ENCODE results near the gene RPL38.

Gene RPL38

DNA sequence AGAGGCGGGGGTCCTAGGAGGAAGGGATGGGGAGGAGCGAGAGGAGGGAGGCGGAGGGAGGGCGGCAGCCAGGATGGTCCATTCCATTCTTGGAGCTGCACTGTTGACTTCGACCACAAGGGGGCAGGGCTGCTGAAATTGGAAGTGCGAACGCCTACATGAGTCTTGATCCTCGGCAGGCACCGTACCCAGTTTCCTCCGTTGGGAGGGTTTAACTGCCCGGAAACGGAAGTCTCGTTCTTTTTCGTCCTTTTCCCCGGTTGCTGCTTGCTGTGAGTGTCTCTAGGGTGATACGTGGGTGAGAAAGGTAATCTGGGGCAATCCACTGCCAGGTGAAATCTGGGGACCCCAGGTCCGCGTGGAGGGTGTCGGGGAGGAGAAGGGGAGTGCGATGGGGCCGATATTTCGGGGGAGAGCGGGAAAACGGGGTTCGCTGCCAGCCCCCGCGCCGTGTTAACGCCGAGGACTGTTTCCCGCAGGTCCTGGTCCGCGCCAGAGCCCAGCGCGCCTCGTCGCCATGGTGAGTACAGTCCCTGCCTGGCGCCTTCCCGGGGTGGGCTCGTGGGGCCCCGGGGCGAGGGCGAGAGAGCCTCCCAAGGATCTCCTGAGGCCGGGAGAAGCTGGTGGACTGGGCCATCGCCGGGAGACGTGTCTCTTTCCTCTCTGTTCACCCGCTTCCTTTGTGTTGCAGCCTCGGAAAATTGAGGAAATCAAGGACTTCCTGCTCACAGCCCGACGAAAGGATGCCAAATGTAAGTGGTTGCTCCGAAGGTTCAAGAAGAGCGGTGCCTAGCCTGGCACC lies at the start of gene RPL38:
Gene RPL38 (plus strand): TSS at position 240 of the 802 bp plus-strand sequence. CDS start 278 bp downstream, at position 518.
- peak; percentile 96 for DNase-seq

GRCh38 chr17:74153821-74154430 lies 49.6 kb upstream of the RPL38 start:
- no peak for DNase-seq

DNA sequence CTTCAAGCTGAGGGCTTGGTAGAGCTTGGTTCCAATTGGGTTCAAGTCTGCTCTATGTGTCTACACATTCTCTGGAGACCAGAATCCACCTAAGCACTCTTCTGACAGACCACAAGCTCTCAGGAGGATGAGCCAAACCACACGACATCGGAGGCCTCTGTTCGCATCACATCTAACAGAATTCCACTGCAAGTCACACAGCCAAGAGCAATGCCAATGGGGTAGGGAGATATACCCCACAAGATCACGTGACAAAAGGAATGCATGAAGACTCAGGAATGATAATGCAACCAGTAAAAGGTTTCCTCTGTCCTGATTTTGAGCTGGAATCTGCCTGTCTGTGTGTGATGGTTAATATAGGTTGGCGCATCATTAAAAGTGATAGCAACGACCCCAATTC lies 46.6 kb upstream of the RPL38 start:
- no peak for DNase-seq

- no peak for DNase-seq
Observed at GRCh38 chr17:74157366-74157765, 46.1 kb upstream of the RPL38 start.

GRCh38 chr17:74158761-74159160 lies 44.7 kb upstream of the RPL38 start:
- no peak for DNase-seq

GRCh38 chr17:74159226-74159840 lies 44.1 kb upstream of the RPL38 start:
- no peak for DNase-seq

- DNase-seq, result no peak
Observed at GRCh38 chr17:74160656-74161502, 42.6 kb upstream of the RPL38 start.

DNA sequence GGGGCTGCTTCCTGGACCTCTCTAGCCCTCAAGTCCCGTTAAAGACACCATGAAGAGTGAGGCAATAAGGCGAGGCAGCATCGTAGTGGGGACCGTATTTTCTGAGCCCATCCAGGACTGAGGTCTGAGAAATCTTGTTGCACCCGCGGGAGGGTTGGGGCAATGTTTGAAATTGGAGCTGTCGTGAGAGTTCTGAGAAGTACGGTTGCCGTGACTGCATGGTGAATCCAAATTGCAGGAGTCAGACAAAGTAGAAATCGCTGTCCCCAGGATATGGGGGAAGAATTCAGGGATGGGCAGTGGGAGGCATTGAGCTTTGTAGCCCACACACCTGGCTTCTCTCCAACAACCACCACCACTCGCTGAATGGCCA lies 42.0 kb upstream of the RPL38 start:
- DNase-seq, result no peak

GRCh38 chr17:74163271-74163821 lies 40.1 kb upstream of the RPL38 start:
- no peak for DNase-seq

DNA sequence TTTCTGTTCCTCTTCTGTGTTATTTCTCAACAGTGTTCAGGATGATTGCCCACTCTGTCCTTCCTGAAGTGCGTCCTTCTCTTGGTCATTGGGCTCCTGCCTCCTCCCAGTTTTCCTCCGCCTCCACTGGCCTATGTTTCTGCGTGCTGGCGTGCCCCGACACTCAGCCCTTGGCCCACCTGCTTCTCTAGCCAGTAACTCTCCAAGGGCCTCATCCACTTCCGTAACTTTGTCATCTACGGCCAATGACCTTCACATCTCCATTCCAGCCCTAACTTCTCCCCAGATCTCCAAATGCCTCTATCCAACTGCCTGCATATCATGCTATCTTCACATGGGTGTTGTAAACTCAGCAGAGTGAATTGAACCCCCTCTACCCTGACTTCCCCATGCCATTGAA lies 39.6 kb upstream of the RPL38 start:
- no peak for DNase-seq

DNA sequence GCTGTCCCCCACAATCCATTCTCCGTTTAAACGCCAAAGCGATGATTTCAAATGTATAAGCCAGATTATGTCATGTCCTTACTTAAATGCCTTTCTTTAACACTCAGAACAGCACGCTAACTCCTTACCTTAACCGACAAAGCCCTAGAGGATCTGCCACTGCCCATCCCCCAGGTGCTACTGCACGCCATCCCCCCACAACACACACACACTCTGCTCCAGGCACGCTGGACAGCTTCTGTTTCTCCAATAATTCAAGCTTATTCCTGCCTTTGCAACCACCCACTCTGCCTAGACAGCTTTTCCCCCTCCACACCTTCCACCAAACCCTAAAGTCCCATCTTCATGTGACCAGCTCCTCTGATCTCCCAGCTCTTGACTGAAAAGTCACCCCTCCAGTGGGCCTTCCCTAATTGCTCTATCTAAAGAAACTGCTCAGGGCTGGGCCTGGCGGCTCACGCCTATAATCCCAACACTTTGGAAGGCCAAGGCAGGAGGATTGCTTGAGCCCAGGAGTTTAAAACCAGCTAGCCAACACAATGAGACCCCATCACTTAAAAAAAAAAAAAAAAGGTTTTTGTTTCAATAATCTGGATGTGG lies 38.9 kb upstream of the RPL38 start:
- no peak for DNase-seq

DNA sequence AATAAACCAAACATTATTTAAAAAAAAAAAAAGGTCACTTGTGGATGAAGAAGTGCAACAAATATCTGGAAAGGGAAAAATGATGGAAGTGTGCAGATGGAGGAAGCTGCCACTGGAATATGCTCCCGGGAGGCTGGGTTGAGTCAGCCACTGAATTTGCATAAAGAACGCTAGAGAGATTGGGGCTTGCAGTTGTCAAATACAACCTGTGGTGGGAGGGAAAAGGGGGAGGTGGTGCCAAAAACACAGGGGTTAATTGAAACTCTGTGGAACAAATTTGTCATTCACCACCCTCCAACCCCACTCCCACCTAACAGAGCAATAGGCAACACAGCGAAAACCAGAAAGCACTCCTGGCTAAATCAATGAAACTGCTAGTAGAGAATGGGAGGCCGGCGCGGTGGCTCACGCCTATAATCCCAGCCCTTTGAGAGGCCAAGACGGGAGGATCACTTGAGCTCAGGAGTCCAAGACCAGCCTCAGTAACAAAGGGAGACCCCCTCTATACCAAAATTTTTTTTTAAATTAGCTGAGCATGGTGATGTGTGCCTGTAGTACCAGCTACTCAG lies 37.6 kb upstream of the RPL38 start:
- no peak for DNase-seq

- no peak for DNase-seq
Observed at GRCh38 chr17:74170924-74171323, 32.6 kb upstream of the RPL38 start.

- DNase-seq, result no peak
Observed at GRCh38 chr17:74172700-74173099, 30.8 kb upstream of the RPL38 start.

DNA sequence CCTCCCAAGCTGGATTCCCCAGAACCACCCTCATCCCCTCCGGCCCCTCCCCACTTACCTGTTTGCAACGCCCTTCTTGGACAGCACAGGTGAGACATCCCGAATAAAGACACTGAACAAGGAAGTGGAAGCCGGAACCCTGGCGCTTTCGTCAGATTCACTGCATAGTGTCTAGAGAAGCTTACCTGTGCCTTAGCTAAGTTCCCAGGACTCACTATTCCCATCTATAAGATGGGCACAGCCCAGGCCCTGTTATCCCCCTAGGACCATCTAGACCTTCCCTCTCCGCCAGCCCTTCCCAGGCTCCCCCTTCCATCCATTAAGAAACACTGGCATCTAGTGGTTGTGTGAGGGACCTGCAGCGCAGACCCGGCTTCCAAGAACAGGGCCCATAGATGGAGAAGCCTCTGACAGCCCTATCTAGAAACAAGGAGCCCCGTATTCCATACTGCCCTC lies 26.9 kb upstream of the RPL38 start:
- DNase-seq, result peak; percentile 22

- no peak for DNase-seq
Observed at GRCh38 chr17:74177018-74177450, 26.4 kb upstream of the RPL38 start.

DNA sequence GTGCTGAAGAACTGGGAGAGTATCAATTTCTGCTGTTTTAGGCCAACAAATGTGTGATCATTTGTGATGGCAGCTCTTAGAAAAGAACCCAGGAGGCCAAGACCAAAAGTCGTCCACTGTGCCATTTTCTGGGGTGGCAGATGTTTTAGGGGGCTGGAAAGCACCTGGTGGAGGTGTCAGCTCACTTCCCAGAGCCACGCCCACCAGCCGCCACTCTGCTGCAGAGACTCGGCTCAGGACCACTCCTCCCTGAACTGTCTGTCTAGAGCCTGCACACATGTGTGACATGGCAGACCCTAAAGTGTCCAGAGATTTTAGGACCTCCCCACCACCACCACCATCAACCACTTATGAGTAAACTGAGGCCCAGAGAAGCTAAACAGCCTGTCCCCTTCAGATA lies 23.9 kb upstream of the RPL38 start:
- no peak for DNase-seq

DNA sequence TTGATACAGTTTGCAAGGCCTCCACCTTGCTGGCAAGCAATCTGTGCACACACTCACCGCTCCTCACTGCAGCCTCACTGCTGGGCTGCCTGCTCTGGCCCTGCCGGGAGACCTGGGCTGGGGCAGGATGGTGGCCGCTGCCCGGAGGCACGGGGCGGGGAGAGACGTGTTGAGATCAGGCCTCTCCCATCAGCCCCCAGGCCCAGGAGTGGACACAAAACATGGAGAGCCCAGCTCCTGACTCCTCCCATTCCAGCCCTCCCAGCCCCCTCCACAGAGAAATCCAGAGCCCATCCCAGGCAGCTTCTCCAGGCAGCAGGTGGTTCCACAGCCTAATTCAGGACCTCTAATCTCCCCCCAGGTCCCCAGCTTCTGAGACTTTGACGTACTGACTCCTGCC lies 23.1 kb upstream of the RPL38 start:
- no peak for DNase-seq

DNA sequence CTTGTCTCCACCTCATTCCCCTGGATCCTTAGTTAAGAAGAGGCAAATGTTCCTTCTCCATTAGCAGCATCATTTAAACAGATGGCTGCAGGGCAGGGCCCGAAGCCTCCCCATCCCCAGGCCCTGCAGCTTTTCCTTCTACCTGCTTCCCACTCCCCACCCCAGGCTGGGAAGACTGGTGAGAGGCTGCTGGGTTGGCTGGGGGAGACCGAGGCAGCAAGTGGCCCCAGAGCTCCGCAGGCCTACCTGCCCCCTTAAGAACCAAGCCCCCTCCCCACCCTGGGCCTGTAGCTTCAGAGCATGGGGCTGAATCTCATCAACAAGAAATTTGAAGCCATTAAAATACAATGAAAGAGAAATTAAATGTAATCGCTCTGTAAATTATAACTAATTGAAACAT lies 22.1 kb upstream of the RPL38 start:
- DNase-seq, result no peak

GRCh38 chr17:74182041-74182723 lies 21.3 kb upstream of the RPL38 start:
- DNase-seq, result no peak

DNA sequence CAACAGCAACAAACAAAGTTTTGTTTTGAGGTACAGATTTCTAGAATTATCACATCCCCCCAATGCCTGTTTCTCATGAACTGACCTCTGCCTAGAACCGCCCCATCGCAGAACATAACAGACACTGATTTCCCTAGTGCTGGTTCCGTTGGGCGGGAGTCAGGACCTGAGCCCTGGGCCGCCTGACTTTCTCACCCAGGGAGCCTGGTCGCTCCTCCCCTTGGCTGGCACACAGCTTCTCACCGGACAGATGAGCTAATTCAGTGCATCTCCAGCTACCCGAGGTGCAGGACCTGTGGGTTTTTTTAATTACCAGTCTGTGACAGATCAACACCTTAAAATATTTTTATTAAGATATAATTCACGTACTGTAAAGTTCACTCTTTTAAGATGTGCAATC lies 20.1 kb upstream of the RPL38 start:
- no peak for DNase-seq
